Choroid plexus epithelial cell (primary cell): ENCODE measurements around the gene ZFP57.

ENCODE experiments used
- DNase-seq: peaks from one replicate; pipeline ENCODE4 v3.0.0-alpha.2; 2010; ENCODE audit warnings: low read depth
- H3K4me3 ChIP-seq: 2 replicates; pipeline ENCODE4 v1.5.1; 2011; ENCODE audit warnings: low read depth, mild to moderate bottlenecking, control low read depth, low read length, moderate library complexity
- TF ChIP-seq, protein P1 (sequence below): conservative IDR thresholded peaks from 2 replicates; pipeline ENCODE4 v1.5.1; 2011; ENCODE audit warnings: low read depth, mild to moderate bottlenecking, control low read depth, inconsistent platforms, low read length, moderate library complexity

The ZFP57 gene

DNA sequence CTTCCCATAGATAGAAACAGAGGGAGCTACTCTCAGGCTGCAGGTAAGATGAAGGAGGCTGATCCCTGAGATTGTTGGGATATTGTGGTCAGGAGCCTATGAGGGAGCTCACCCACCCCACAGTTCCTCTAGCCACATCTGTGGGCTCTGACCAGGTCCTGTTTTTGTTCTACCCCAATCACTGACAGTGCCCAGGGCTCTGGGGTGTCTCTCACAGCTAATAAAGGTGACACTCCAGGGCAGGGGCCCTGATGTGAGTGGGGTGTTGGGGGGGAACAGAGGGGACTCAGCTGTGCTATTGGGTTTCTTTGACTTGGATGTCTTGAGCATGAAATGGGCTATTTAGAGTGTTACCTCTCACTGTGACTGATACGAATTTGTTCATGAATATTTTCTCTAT, 45.0 kb upstream of the ZFP57 start:
- H3K4me3 ChIP-seq = no peak overlapping the region
- no peak for DNase-seq
- TF ChIP-seq, protein P1, sequence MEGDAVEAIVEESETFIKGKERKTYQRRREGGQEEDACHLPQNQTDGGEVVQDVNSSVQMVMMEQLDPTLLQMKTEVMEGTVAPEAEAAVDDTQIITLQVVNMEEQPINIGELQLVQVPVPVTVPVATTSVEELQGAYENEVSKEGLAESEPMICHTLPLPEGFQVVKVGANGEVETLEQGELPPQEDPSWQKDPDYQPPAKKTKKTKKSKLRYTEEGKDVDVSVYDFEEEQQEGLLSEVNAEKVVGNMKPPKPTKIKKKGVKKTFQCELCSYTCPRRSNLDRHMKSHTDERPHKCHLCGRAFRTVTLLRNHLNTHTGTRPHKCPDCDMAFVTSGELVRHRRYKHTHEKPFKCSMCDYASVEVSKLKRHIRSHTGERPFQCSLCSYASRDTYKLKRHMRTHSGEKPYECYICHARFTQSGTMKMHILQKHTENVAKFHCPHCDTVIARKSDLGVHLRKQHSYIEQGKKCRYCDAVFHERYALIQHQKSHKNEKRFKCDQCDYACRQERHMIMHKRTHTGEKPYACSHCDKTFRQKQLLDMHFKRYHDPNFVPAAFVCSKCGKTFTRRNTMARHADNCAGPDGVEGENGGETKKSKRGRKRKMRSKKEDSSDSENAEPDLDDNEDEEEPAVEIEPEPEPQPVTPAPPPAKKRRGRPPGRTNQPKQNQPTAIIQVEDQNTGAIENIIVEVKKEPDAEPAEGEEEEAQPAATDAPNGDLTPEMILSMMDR = no peak

DNA sequence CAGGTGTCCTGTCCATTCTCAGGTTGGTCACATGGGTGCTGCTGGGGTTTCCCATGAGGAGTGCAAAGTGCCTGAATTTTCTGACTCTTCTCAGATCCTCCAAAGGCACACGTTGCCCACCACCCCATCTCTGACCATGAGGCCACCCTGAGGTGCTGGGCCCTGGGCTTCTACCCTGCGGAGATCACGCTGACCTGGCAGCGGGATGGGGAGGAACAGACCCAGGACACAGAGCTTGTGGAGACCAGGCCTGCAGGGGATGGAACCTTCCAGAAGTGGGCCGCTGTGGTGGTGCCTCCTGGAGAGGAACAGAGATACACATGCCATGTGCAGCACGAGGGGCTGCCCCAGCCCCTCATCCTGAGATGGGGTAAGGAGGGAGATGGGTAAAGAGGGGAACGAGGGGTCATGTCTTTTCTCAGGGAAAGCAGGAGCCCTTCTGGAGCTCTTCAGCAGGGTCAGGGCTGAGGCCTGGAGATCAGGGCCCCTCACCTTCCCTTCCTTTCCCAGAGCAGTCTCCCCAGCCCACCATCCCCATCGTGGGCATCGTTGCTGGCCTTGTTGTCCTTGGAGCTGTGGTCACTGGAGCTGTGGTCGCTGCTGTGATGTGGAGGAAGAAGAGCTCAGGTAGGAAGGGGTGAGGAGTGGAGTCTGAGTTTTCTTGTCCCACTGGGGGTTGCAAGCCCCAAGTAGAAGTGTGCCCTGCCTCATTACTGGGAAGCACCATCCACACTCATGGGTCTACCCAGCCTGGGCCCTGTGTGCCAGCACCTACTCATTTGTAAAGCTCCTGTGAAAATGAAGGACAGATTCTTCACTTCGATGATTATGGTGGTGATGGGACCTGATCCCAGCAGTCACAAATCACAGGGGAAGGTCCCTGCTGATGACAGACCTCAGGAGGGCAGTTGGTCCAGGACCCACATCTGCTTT, 44.3 kb upstream of the ZFP57 start:
- TF ChIP-seq, protein P1 = no peak
- no peak overlapping the region for H3K4me3 ChIP-seq
- DNase-seq = no peak

DNA sequence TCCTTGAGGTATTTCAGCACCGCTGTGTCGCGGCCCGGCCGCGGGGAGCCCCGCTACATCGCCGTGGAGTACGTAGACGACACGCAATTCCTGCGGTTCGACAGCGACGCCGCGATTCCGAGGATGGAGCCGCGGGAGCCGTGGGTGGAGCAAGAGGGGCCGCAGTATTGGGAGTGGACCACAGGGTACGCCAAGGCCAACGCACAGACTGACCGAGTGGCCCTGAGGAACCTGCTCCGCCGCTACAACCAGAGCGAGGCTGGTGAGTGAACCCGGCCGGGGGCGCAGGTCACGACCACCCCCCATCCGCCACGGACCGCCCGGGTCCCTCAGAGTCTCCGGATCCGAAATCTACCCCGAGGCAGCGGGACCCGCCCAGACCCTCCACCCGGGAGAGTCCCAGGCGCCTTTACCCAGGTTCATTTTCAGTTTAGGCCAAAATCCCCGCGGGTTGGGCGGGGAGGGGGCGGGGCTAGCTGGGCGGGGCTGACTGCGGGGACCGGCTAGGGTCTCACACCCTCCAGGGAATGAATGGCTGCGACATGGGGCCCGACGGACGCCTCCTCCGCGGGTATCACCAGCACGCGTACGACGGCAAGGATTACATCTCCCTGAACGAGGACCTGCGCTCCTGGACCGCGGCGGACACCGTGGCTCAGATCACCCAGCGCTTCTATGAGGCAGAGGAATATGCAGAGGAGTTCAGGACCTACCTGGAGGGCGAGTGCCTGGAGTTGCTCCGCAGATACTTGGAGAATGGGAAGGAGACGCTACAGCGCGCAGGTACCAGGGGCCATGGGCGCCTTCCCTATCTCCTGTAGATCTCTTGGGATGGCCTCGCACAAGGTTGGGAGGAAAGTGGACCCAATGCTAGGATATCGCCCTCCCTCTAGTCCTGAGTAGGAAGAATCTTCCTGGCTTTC, 43.0 kb upstream of the ZFP57 start:
- no peak for DNase-seq
- peak overlapping the region; percentile 46 for H3K4me3 ChIP-seq
- TF ChIP-seq, protein P1 = no peak

DNA sequence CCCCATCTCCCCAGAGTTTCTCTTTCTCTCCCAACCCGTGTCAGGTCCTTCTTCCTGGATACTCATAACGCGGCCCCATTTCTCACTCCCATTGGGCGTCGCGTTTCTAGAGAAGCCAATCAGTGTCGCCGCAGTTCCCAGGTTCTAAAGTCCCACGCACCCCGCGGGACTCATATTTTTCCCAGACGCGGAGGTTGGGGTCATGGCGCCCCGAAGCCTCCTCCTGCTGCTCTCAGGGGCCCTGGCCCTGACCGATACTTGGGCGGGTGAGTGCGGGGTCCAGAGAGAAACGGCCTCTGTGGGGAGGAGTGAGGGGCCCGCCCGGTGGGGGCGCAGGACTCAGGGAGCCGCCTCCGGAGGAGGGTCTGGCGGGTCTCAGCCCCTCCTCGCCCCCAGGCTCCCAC, 42.3 kb upstream of the ZFP57 start, which contains the start of gene HLA-F:
Gene HLA-F (plus strand): TSS at position 173 of the 404 bp plus-strand sequence. CDS start 30 bp downstream, at position 203.
- peak within 1 kb of the TSS; percentile 46 for H3K4me3 ChIP-seq
- TF ChIP-seq, protein P1 = no peak

DNA sequence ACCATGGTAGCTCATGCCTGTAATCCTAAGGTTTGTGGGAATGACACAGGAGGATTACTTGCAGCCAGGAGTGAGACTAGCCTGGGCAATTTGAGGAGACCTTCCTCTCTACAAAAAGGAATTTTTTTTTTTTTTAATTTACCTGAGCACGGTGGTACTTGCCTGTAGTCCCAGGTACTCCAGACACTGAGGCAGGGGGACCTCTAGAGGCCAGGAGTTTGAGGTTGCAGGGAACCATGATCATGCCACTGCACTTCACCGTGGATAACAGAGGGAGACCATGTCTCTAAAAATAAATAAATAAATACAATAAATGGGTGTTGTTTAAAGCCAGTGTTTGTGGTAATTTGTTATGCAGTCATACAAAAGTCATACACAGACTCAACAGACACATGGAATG, 39.9 kb upstream of the ZFP57 start:
- DNase-seq = no peak
- TF ChIP-seq, protein P1 = no peak
- H3K4me3 ChIP-seq = no peak overlapping the region

More for the DNA sequence above, 42.3 kb upstream of the ZFP57 start, which contains the start of gene HLA-F:
- peak; percentile 68 for DNase-seq

DNA sequence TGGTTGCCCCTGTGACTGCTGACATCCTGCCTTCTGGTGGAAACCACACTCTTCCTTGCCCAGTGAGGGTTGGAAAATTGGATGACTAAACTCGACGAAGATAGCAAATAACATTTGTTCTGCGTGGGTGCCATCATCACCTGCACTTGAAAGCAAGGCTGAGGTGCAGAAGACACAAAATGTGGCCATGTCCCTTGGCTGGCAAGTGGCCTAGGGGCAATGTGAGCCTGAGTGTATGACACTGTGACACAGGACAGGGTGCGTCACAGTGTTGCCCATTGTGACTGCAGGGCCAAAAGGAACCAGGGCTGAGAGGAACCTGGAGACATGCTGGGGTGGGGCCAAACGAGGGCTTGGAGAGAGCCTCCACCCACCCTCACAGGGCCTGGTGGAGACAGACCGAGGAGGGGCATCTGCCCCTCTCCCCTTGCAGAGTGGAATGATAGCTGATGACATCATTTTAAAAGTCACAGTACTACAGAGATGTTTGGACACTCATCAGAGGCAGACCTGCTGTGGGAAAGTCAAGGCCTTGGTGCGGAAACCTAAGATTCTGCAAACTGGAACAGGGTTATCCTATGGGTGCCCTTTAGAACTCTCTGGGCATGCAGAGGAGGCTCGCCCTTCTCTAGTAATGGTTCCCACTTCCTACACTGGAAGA, 29.5 kb upstream of the ZFP57 start:
- no peak for DNase-seq
- H3K4me3 ChIP-seq = no peak overlapping the region

More for the DNA sequence above, 29.5 kb upstream of the ZFP57 start:
- TF ChIP-seq, protein P1 = no peak
